A549 (cell line): ENCODE results near the gene SLC6A16. TPM values are rescaled to one million over a fixed set of nuclear protein-coding genes. Genes with fewer than 3 reads are reported as not detected.
A peak's percentile ranks its signal among the peaks of the same experiment; 100 is the strongest.

Source experiments
- ATAC-seq, 2 experiments: fragments of 200-7000 bp in 1 of 2; fragments of >200 bp in 1 of 2; cut with Nextera tagmentation in 1 of 2; cut with Tn5 transposase in 1 of 2; 3 replicates each; pipeline versions ENCODE4 v1.8.0 to v1.9.1; 2018 to 2020; ENCODE audit warnings: mild to moderate bottlenecking in 1 of 2, moderate library complexity in 1 of 2
- CTCF ChIA-PET: fragments of 300-600 bp; sonication (Branson Sonifier 250); formaldehyde crosslinking; extraction: SDS; loops from one replicate; lab custom pipeline; 2021; ENCODE audit warnings: antibody characterized with exemption, inconsistent platforms; lab: Yijun Ruan, JAX
- POLR2A ChIA-PET: fragments of 350-600 bp; formaldehyde crosslinking; extraction: SDS; loops from one replicate; lab custom pipeline; 2021; ENCODE audit warnings: antibody characterized with exemption, inconsistent platforms; lab: Yijun Ruan, JAX
- DNase-seq, 2 experiments: peaks; one replicate each; pipeline versions ENCODE4 v3.0.0 to v3.0.0-alpha.2; 2011 to 2016; ENCODE audit warnings: low read depth in 1 of 2, low spot score in 1 of 2
- FAIRE-seq: peaks from 2 replicates; lab custom pipeline; 2011; peaks lifted over from hg19 to GRCh38; lab: Jason Lieb, UNC
- H3K27ac ChIP-seq, 2 experiments: fragments of >200 bp; sonication (Bioruptor Twin); formaldehyde crosslinking; 3 replicates each; pipeline ENCODE4 v1.5.1; 2016 to 2017
- H3K4me1 ChIP-seq: fragments of >200 bp; sonication (Bioruptor Twin); formaldehyde crosslinking; 3 replicates; pipeline ENCODE4 v1.6.1; 2016
- H3K4me2 ChIP-seq: fragments of >200 bp; sonication (Bioruptor Twin); formaldehyde crosslinking; 3 replicates; pipeline ENCODE4 v1.6.1; 2016
- H3K4me3 ChIP-seq: fragments of >200 bp; sonication (Bioruptor Twin); formaldehyde crosslinking; 3 replicates; pipeline ENCODE4 v1.5.1; 2016
- H3K9me3 ChIP-seq: fragments of >200 bp; sonication (Bioruptor Twin); formaldehyde crosslinking; 3 replicates; pipeline ENCODE4 v1.6.1; 2016
- BHLHE40 ChIP-seq: IDR thresholded peaks from 2 replicates; pipeline ENCODE4 v1.6.1; 2012; ENCODE audit warnings: low read depth, low read length, inconsistent platforms
- CBX2 ChIP-seq: fragments of 200-600 bp; sonication (generic); IDR thresholded peaks from 2 replicates; pipeline ENCODE4 v1.6.1; 2016; ENCODE audit warnings: low read depth, mild to moderate bottlenecking, borderline replicate concordance
- CBX8 ChIP-seq: fragments of 200-600 bp; sonication (generic); IDR thresholded peaks from 2 replicates; pipeline ENCODE4 v1.6.1; 2016
- CEBPB ChIP-seq, 2 experiments: fragments of >200 bp in 1 of 2; sonication (Bioruptor Twin) in 1 of 2; formaldehyde crosslinking in 1 of 2; IDR thresholded peaks; 2 replicates each; pipeline ENCODE4 v1.6.1; 2012 to 2016
- CHD2 ChIP-seq: fragments of 150-350 bp; IDR thresholded peaks from 2 replicates; pipeline ENCODE4 v1.6.1; 2014; ENCODE audit warnings: low read length; ENCODE audit not compliant: partially characterized antibody
- CHD4 ChIP-seq: fragments of 200-600 bp; sonication (generic); IDR thresholded peaks from 2 replicates; pipeline ENCODE4 v1.6.1; 2016; ENCODE audit warnings: antibody characterized with exemption, mild to moderate bottlenecking, borderline replicate concordance
- E2F6 ChIP-seq: IDR thresholded peaks from 2 replicates; pipeline ENCODE4 v1.6.1; 2012; ENCODE audit warnings: low read depth, borderline replicate concordance
- FOSB ChIP-seq: fragments of 250-450 bp; sonication (Bioruptor Pico); IDR thresholded peaks from 2 replicates; pipeline ENCODE4 v1.5.0; 2020; ENCODE audit warnings: mild to moderate bottlenecking, moderate library complexity
- GATA3 ChIP-seq: IDR thresholded peaks from 2 replicates; pipeline ENCODE4 v1.6.1; 2012; ENCODE audit warnings: borderline replicate concordance
- HDAC2 ChIP-seq: fragments of 200-600 bp; sonication (generic); IDR thresholded peaks from 2 replicates; pipeline ENCODE4 v1.6.1; 2016
- HEYL ChIP-seq: fragments of 250-450 bp; sonication (Bioruptor Pico); IDR thresholded peaks from 2 replicates; pipeline ENCODE4 v1.8.0; 2021; ENCODE audit warnings: mild to moderate bottlenecking, moderate library complexity
- HOXA7 ChIP-seq: fragments of 250-450 bp; sonication (Bioruptor Pico); IDR thresholded peaks from 2 replicates; pipeline ENCODE4 v1.5.0; 2020; ENCODE audit warnings: mild to moderate bottlenecking, moderate library complexity
- JUN ChIP-seq, 2 experiments: fragments of >200 bp; sonication (Bioruptor Twin); formaldehyde crosslinking; IDR thresholded peaks; 2 replicates in 1 of 2; 3 replicates in 1 of 2; pipeline ENCODE4 v1.6.1; 2016 to 2017
- KDM1A ChIP-seq: fragments of 200-600 bp; sonication (generic); IDR thresholded peaks from 2 replicates; pipeline ENCODE4 v1.6.1; 2016; ENCODE audit warnings: low read depth, mild to moderate bottlenecking
- MAZ ChIP-seq: fragments of 150-350 bp; IDR thresholded peaks from 2 replicates; pipeline ENCODE4 v1.6.1; 2014; ENCODE audit warnings: antibody characterized with exemption, low read depth, low read length, borderline replicate concordance
- PBX3 ChIP-seq: IDR thresholded peaks from 2 replicates; pipeline ENCODE4 v1.6.1; 2012
- PHF8 ChIP-seq: fragments of 200-600 bp; sonication (generic); IDR thresholded peaks from 2 replicates; pipeline ENCODE4 v1.6.1; 2016; ENCODE audit warnings: low read depth, mild to moderate bottlenecking, antibody characterized with exemption, moderate library complexity, borderline replicate concordance
- POLR2A ChIP-seq: IDR thresholded peaks from 2 replicates; pipeline ENCODE4 v1.6.1; 2012; ENCODE audit warnings: mild to moderate bottlenecking, low read length
- RNF2 ChIP-seq: fragments of 200-600 bp; sonication (generic); IDR thresholded peaks from 2 replicates; pipeline ENCODE4 v1.6.1; 2016; ENCODE audit warnings: low read depth, mild to moderate bottlenecking, antibody characterized with exemption, moderate library complexity, borderline replicate concordance
- SMC3 ChIP-seq: fragments of >200 bp; sonication (Bioruptor Twin); formaldehyde crosslinking; IDR thresholded peaks from 3 replicates; pipeline ENCODE4 v1.6.1; 2018; ENCODE audit warnings: inconsistent platforms
- TFCP2L1 ChIP-seq: fragments of 250-450 bp; sonication (Bioruptor Pico); IDR thresholded peaks from 2 replicates; pipeline ENCODE4 v1.5.0; 2021; ENCODE audit warnings: mild to moderate bottlenecking
- ZC3H11A ChIP-seq: fragments of 450-650 bp; IDR thresholded peaks from 2 replicates; pipeline ENCODE4 v1.6.1; 2014; ENCODE audit warnings: antibody characterized with exemption, mild to moderate bottlenecking
- ZNF302 ChIP-seq: fragments of 250-450 bp; sonication (Bioruptor Pico); IDR thresholded peaks from 2 replicates; pipeline ENCODE4 v1.9.0; 2021; ENCODE audit warnings: inconsistent platforms, mild to moderate bottlenecking, moderate library complexity
- WGBS: methylation state at CpG from one replicate; pipeline ENCODE4 v1.1.6; 2017; ENCODE audit errors: missing lambda C conversion rate; 5-methylcytosine and 5-hydroxymethylcytosine counted together
- polyA plus RNA-seq, 4 experiments: library from polyadenylated mRNA; depleted of rRNA in 3 of 4; stranded (reverse); fragments of >200 nt; fragmentation: RNase III in 1 of 4; extraction: RNeasy Plus Mini Kit Qiagen cat#74134 plus additional on column Dnase treatment in 1 of 4; gene quantifications; 2 replicates in 3 of 4; 3 replicates in 1 of 4; pipeline ENCODE4 v1.2.3, GENCODE V29; 2011 to 2017
- TF ChIP-seq, protein P1 (sequence below): fragments of >200 bp; sonication (Bioruptor Twin); formaldehyde crosslinking; IDR thresholded peaks from 2 replicates; pipeline ENCODE4 v1.6.1; 2016
- TF ChIP-seq, protein P2 (sequence below): fragments of >200 bp; sonication (Bioruptor Twin); formaldehyde crosslinking; IDR thresholded peaks from 3 replicates; pipeline ENCODE4 v1.5.1; 2016
- TF ChIP-seq, protein P3 (sequence below): fragments of 200-600 bp; sonication (generic); IDR thresholded peaks from 2 replicates; pipeline ENCODE4 v1.6.1; 2016; ENCODE audit warnings: antibody characterized with exemption, mild to moderate bottlenecking, moderate library complexity
- TF ChIP-seq, protein P4 (sequence below): fragments of 450-650 bp; IDR thresholded peaks from 2 replicates; pipeline ENCODE4 v1.6.1; 2014; ENCODE audit warnings: antibody characterized with exemption

Gene SLC6A16
- polyA plus RNA-seq, 2 of the 4 experiments (the other 2 are of a cell fraction): 3.2 to 5.9 TPM

DNA sequence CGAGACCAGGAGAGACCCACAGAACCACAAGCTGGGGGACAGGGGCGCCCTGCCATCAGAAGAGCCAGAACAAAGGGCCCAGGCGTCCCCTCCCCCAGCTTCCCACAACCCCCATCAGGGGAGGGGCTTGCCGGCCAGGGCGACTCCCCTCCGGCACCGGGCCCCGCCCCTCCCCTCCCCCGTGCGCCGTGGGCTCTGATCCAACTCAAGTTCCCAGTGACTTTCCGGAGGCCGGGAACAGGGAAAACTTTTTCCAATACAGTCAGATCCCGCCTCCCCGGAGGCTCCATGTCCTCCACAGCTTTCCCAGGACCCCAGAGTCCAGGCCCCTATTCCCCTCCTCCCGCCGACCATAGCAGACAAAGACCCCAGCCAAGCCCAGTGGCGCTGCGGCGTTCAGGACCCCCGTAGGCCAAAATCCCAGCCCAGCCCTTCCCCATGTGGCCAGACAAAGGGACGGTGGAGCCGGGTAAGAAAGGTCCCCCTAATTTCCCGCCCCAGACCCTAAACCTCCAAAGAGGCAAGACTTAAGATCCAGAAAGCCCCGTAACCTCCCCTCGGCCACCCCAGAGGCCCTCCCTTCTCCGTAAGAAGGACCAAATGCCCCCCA lies 36.6 kb upstream of the SLC6A16 start:
- CTCF ChIA-PET: interaction anchor here (0.6 to 2.0 kb wide), 4 partner anchors 9 to 86 kb away, joined by 3 to 10 read pairs (median 3); no protein-coding TSS in a partner anchor
- H3K27ac ChIP-seq: peak overlapping the region; percentile 87 to 90
- TF ChIP-seq HDAC2: no peak
- TF ChIP-seq JUN (IDR thresholded peaks at IDR 0.05): peak; percentile 28 to 46; a peak in 2 of 5 replicates
- no peak for TF ChIP-seq KDM1A
- no peak for TF ChIP-seq ZNF302 (CRISPR knock-in tag)
- TF ChIP-seq HOXA7 (CRISPR knock-in tag): no peak
- TF ChIP-seq RNF2: no peak
- TF ChIP-seq MAZ: 0 out of 2 replicates have a peak, but pooled peaks have one; percentile 24
- TF ChIP-seq PHF8: peak; percentile 50
- TF ChIP-seq BHLHE40: no peak
- 0 out of 2 replicates have a peak, but pooled peaks have one; percentile 6 for TF ChIP-seq FOSB (CRISPR knock-in tag)
- peak; percentile 77 for TF ChIP-seq CHD2
- no peaks in the 10 kb centered on the region for H3K9me3 ChIP-seq
- ATAC-seq (peak; percentile 29 to 31), FAIRE-seq (no peak), DNase-seq (peak; percentile 86 to 91)
- peak overlapping the region; percentile 99 for H3K4me2 ChIP-seq
- POLR2A ChIA-PET: interaction anchor here (0.6 to 1.5 kb wide), 11 partner anchors 9 to 961 kb away, joined by 3 to 4 read pairs (median 3); partner anchors contain the start of genes GFY and PIH1D1
- peak overlapping the region; percentile 88 for H3K4me3 ChIP-seq
- H3K4me1 ChIP-seq: peaks cover 17% of the 10 kb centered on the region
- 4% methylated on average over 15 of the region's 27 CpGs for WGBS

DNA sequence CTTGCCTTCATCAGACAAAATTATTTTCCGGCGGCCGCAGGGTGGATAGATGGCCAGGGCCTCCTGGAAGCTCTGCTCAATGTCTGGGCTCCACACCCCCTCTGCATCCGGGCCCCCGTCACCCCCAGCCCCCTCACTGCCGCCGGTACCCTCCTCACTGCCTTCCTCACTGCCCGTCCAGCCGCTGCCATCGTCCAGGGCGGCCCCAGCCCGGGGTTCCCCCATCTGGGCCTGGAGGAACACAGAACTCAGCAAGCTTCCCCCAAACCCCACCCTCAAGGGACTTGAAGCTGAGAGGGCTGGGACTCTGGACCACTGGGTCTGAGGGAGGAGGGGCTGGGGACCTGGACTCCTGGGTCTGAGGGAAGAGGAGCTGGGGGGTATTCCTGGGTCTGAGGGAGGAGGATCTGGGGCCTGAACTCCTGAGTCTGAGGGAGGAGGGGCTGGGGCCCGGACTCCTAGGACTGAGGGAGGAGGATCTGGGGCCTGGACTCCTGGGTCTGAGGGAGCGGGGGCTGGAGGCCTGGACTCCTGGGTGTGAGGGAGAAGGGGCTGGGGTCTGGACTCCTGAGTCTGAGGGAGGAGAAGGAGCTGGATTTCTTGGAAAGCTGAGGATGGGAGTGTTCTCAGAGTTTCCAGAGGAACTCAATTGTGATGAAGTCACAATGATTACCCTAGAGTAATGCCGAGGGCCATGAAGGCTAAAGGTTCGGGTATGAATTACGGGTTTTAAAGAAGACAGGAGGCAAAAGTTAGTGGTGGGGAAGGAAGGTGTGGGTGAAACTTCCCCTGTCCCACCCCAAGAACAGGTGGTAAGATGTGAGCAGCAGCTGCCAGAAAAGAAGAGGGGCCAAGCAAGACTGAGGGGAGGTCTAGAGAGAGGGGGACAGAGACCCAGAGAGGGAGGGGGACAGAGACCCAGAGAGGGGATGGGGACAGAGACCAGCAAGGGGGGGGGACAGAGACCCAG lies 35.1 kb upstream of the SLC6A16 start:
- Histone ChIP-seq H3K4me1 (peaks cover 24% of the 10 kb centered on the region), H3K4me3 (no peak overlapping the region), H3K4me2 (peak overlapping the region; percentile 99; the same call in 2 of the 3 replicates), H3K27ac (peak overlapping the region in 1 of 2 experiments; percentile 90; a peak in 3 of 6 replicates), H3K9me3 (no peaks in the 10 kb centered on the region)
- FAIRE-seq (no peak), ATAC-seq (no peak), DNase-seq (no peak)
- ChIA-PET POLR2A (interaction anchor here (0.5 kb wide), 1 partner anchor 38 kb away, joined by 3 read pairs; no protein-coding TSS in a partner anchor), CTCF (interaction anchor here (0.7 to 3.2 kb wide), 8 partner anchors 11 to 134 kb away, joined by 3 to 19 read pairs (median 5); no protein-coding TSS in a partner anchor)
- WGBS: 87% methylated on average over 13 of the region's 17 CpGs
- TF ChIP-seq ZC3H11A: no peak
- TF ChIP-seq, protein P1, sequence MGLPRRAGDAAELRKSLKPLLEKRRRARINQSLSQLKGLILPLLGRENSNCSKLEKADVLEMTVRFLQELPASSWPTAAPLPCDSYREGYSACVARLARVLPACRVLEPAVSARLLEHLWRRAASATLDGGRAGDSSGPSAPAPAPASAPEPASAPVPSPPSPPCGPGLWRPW: no peak
- TF ChIP-seq, protein P2, sequence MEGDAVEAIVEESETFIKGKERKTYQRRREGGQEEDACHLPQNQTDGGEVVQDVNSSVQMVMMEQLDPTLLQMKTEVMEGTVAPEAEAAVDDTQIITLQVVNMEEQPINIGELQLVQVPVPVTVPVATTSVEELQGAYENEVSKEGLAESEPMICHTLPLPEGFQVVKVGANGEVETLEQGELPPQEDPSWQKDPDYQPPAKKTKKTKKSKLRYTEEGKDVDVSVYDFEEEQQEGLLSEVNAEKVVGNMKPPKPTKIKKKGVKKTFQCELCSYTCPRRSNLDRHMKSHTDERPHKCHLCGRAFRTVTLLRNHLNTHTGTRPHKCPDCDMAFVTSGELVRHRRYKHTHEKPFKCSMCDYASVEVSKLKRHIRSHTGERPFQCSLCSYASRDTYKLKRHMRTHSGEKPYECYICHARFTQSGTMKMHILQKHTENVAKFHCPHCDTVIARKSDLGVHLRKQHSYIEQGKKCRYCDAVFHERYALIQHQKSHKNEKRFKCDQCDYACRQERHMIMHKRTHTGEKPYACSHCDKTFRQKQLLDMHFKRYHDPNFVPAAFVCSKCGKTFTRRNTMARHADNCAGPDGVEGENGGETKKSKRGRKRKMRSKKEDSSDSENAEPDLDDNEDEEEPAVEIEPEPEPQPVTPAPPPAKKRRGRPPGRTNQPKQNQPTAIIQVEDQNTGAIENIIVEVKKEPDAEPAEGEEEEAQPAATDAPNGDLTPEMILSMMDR: no peak
- no peak for TF ChIP-seq SMC3
- TF ChIP-seq, protein P3, sequence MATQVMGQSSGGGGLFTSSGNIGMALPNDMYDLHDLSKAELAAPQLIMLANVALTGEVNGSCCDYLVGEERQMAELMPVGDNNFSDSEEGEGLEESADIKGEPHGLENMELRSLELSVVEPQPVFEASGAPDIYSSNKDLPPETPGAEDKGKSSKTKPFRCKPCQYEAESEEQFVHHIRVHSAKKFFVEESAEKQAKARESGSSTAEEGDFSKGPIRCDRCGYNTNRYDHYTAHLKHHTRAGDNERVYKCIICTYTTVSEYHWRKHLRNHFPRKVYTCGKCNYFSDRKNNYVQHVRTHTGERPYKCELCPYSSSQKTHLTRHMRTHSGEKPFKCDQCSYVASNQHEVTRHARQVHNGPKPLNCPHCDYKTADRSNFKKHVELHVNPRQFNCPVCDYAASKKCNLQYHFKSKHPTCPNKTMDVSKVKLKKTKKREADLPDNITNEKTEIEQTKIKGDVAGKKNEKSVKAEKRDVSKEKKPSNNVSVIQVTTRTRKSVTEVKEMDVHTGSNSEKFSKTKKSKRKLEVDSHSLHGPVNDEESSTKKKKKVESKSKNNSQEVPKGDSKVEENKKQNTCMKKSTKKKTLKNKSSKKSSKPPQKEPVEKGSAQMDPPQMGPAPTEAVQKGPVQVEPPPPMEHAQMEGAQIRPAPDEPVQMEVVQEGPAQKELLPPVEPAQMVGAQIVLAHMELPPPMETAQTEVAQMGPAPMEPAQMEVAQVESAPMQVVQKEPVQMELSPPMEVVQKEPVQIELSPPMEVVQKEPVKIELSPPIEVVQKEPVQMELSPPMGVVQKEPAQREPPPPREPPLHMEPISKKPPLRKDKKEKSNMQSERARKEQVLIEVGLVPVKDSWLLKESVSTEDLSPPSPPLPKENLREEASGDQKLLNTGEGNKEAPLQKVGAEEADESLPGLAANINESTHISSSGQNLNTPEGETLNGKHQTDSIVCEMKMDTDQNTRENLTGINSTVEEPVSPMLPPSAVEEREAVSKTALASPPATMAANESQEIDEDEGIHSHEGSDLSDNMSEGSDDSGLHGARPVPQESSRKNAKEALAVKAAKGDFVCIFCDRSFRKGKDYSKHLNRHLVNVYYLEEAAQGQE: no peak
- no peak for TF ChIP-seq PBX3
- TF ChIP-seq RNF2: no peak
- TF ChIP-seq CHD4: no peak
- TF ChIP-seq POLR2A: no peak
- no peak for TF ChIP-seq HDAC2
- no peak for TF ChIP-seq CBX2
- no peak for TF ChIP-seq GATA3
- no peak for TF ChIP-seq TFCP2L1 (CRISPR knock-in tag)
- TF ChIP-seq, protein P4, sequence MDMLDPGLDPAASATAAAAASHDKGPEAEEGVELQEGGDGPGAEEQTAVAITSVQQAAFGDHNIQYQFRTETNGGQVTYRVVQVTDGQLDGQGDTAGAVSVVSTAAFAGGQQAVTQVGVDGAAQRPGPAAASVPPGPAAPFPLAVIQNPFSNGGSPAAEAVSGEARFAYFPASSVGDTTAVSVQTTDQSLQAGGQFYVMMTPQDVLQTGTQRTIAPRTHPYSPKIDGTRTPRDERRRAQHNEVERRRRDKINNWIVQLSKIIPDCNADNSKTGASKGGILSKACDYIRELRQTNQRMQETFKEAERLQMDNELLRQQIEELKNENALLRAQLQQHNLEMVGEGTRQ: no peak
- no peak for TF ChIP-seq CBX8
- TF ChIP-seq HEYL (CRISPR knock-in tag): no peak
- no peak for TF ChIP-seq CEBPB (IDR thresholded peaks at IDR 0.05)
- TF ChIP-seq E2F6: no peak
